CD14-positive monocyte (primary cell): Measurements from ENCODE around the gene HOGA1. TPM values are rescaled to one million over a fixed set of nuclear protein-coding genes. Genes with fewer than 3 reads are reported as not detected.
"Not testable (repeated sequence)": the region's sequence is repeated elsewhere in the genome, so short reads cannot be mapped to it uniquely, and the experiment has no call there.

Experiments
- DNase-seq, 3 donors: peaks; one replicate each; pipeline ENCODE4 v3.0.0-alpha.2; 2011 to 2022
- H2AFZ ChIP-seq: 2 replicates; pipeline ENCODE4 v1.6.0; 2012; ENCODE audit warnings: mild to moderate bottlenecking, low read depth, low read length, inconsistent platforms; ENCODE audit not compliant: insufficient read depth, poor library complexity, severe bottlenecking
- H3K27ac ChIP-seq, 2 donors: 1 replicate in 1 of 2; 2 replicates in 1 of 2; pipeline ENCODE4 v1.5.1; 2012 to 2013; ENCODE audit warnings: low read length in 2 of 2, control low read depth in 1 of 2, inconsistent platforms in 1 of 2, low read depth in 1 of 2, mild to moderate bottlenecking in 1 of 2
- H3K27me3 ChIP-seq, 2 donors: one replicate each; pipeline versions ENCODE4 v1.6.0 to v1.6.1; 2011 to 2013; ENCODE audit warnings: low read length in 2 of 2; ENCODE audit not compliant: control insufficient read depth in 2 of 2, insufficient read depth in 2 of 2
- H3K36me3 ChIP-seq, 2 donors: replicated peaks in 1 of 2; 1 replicate in 1 of 2; 2 replicates in 1 of 2; pipeline versions ENCODE4 v1.5.1 to v1.6.1; 2012 to 2013; ENCODE audit warnings: low read length in 2 of 2, control low read depth in 1 of 2, inconsistent platforms in 1 of 2, mild to moderate bottlenecking in 1 of 2; ENCODE audit not compliant: insufficient read depth in 2 of 2, control insufficient read depth in 1 of 2
- H3K4me1 ChIP-seq, 2 donors: 1 replicate in 1 of 2; 2 replicates in 1 of 2; pipeline versions ENCODE4 v1.5.1 to v1.6.1; 2012 to 2013; ENCODE audit warnings: low read length in 2 of 2, control low read depth in 1 of 2, inconsistent platforms in 1 of 2, mild to moderate bottlenecking in 1 of 2, moderate library complexity in 1 of 2; ENCODE audit not compliant: insufficient read depth in 2 of 2, control insufficient read depth in 1 of 2
- H3K4me2 ChIP-seq: replicated peaks from 2 replicates; pipeline ENCODE3; 2012; ENCODE audit warnings: low read length, moderate library complexity, mild to moderate bottlenecking; ENCODE audit not compliant: poor library complexity, severe bottlenecking; ENCODE audit errors: extremely low read depth
- H3K4me3 ChIP-seq, 3 experiments: fragments of 200-600 bp in 1 of 3; sonication (generic) in 1 of 3; replicated peaks in 1 of 3; 1 replicate in 2 of 3; 2 replicates in 1 of 3; pipeline ENCODE4 v1.5.1; 2011 to 2013; ENCODE audit warnings: low read length in 3 of 3, mild to moderate bottlenecking in 3 of 3, control low read depth in 2 of 3, low read depth in 2 of 3, inconsistent platforms in 1 of 3, moderate library complexity in 1 of 3
- H3K79me2 ChIP-seq: 2 replicates; pipeline ENCODE4 v1.6.0; 2012; ENCODE audit warnings: mild to moderate bottlenecking, control low read depth, inconsistent platforms, low read length, moderate library complexity; ENCODE audit not compliant: insufficient read depth
- H3K9ac ChIP-seq: 2 replicates; pipeline ENCODE4 v1.6.0; 2017; ENCODE audit warnings: low read length, mild to moderate bottlenecking; ENCODE audit not compliant: insufficient read depth, poor library complexity, severe bottlenecking
- H3K9me3 ChIP-seq, 2 donors: replicated peaks in 1 of 2; 1 replicate in 1 of 2; 2 replicates in 1 of 2; pipeline versions ENCODE4 v1.5.1 to v1.6.1; 2012 to 2013; ENCODE audit warnings: low read length in 2 of 2, control low read depth in 1 of 2; ENCODE audit not compliant: control insufficient read depth in 1 of 2, insufficient read depth in 1 of 2
- H4K20me1 ChIP-seq: 2 replicates; pipeline ENCODE4 v1.6.0; 2012; ENCODE audit warnings: mild to moderate bottlenecking, low read length, control low read depth, moderate library complexity; ENCODE audit not compliant: insufficient read depth
- H3K27ac Mint-ChIP-seq, 7 donors: one replicate each; pipeline ENCODE4 v1.8.0; 2020; ENCODE audit warnings: mild to moderate bottlenecking in 7 of 7, mixed read lengths in 7 of 7, moderate library complexity in 6 of 7, inconsistent platforms in 2 of 7
- H3K27me3 Mint-ChIP-seq, 3 donors: one replicate each; pipeline ENCODE4 v1.8.0; 2021 to 2022; ENCODE audit warnings: low read depth in 3 of 3, mild to moderate bottlenecking in 3 of 3, mixed read lengths in 3 of 3, moderate library complexity in 3 of 3, inconsistent platforms in 1 of 3
- H3K36me3 Mint-ChIP-seq, 2 donors: one replicate each; pipeline ENCODE4 v1.8.0; 2020; ENCODE audit warnings: mixed read lengths in 2 of 2, inconsistent platforms in 1 of 2, mild to moderate bottlenecking in 1 of 2
- H3K4me1 Mint-ChIP-seq: one replicate; pipeline ENCODE4 v1.8.0; 2020; ENCODE audit warnings: mild to moderate bottlenecking, mixed read lengths
- H3K4me3 Mint-ChIP-seq, 2 donors: one replicate each; pipeline ENCODE4 v1.8.0; 2020; ENCODE audit warnings: mild to moderate bottlenecking in 2 of 2, mixed read lengths in 2 of 2, moderate library complexity in 1 of 2
- H3K9me3 Mint-ChIP-seq, 7 donors: one replicate each; pipeline ENCODE4 v1.8.0; 2020 to 2022; ENCODE audit warnings: mixed read lengths in 7 of 7, mild to moderate bottlenecking in 6 of 7, moderate library complexity in 6 of 7, inconsistent platforms in 2 of 7
- CTCF ChIP-seq: fragments of 200-600 bp; IDR thresholded peaks from one replicate; pipeline ENCODE4 v1.8.0; 2022; ENCODE audit warnings: antibody characterized with exemption, mild to moderate bottlenecking
- WGBS: methylation state at CpG from one replicate; pipeline ENCODE4 v1.1.5; 2013; ENCODE audit warnings: missing lambda C conversion rate; ENCODE audit not compliant: insufficient coverage; 5-methylcytosine and 5-hydroxymethylcytosine counted together
- intact Hi-C, 2 donors: fragments of 100-400 bp; cut with micrococcal nuclease; formaldehyde crosslinking; loops; one replicate each; pipeline versions ENCODE4 v1.15.0 to v1.15.1; 2023
- polyA plus RNA-seq, 3 donors: library from polyadenylated mRNA; depleted of rRNA in 1 of 3; unstranded in 2 of 3; stranded (reverse) in 1 of 3; fragments of 300-500 nt in 2 of 3; fragments of >200 nt in 1 of 3; fragmentation: Illumina TruSeq in 2 of 3; gene quantifications; 1 replicate in 2 of 3; 2 replicates in 1 of 3; pipeline ENCODE4 v1.2.3, GENCODE V29; 2012 to 2021

The HOGA1 gene
- polyA plus RNA-seq, 3 donors, result not detected

- not testable (repeated sequence) for H3K36me3 ChIP-seq
- 100% methylated on average over 2 of the region's 12 CpGs for WGBS
These were observed 22.7 kb upstream of the HOGA1 start for GRCh38 chr10:97561386-97562077.

GRCh38 chr10:97562329-97562728, 21.9 kb upstream of the HOGA1 start:
- H3K4me3 ChIP-seq, H3K79me2 ChIP-seq, intact Hi-C loops, H2AFZ ChIP-seq, H3K4me1 Mint-ChIP-seq, H3K27me3 Mint-ChIP-seq, H3K27ac Mint-ChIP-seq, H3K9ac ChIP-seq, H3K36me3 ChIP-seq, DNase-seq, H4K20me1 ChIP-seq, H3K9me3 ChIP-seq, H3K4me1 ChIP-seq, H3K27me3 ChIP-seq, H3K4me3 Mint-ChIP-seq, H3K27ac ChIP-seq, H3K4me2 ChIP-seq, H3K36me3 Mint-ChIP-seq: not testable (repeated sequence)
- WGBS, result 95% methylated on average over 4 of the region's 5 CpGs
- peaks cover 3 to 18% (median 7%) of the 10 kb centered on the region in 7 donors for H3K9me3 Mint-ChIP-seq

More at GRCh38 chr10:97561386-97562077, 22.7 kb upstream of the HOGA1 start:
- H3K9me3 ChIP-seq, H3K79me2 ChIP-seq, H3K4me2 ChIP-seq, DNase-seq, H3K27me3 ChIP-seq, H2AFZ ChIP-seq, H4K20me1 ChIP-seq, H3K9ac ChIP-seq, H3K27me3 Mint-ChIP-seq, intact Hi-C loops, H3K36me3 Mint-ChIP-seq, H3K27ac ChIP-seq, H3K27ac Mint-ChIP-seq, H3K4me3 Mint-ChIP-seq, H3K4me1 ChIP-seq, H3K4me3 ChIP-seq, H3K4me1 Mint-ChIP-seq: not testable (repeated sequence)
- H3K9me3 Mint-ChIP-seq, result peaks cover 3 to 20% (median 7%) of the 10 kb centered on the region in 7 donors

- Histone ChIP-seq H3K36me3 (peaks cover 5 to 6% of the 10 kb centered on the region in 2 donors), H3K4me2 (no peak overlapping the region), H2AFZ (no peak overlapping the region), H4K20me1 (no peaks in the 10 kb centered on the region), H3K9ac (no peak overlapping the region), H3K4me3 (no peak overlapping the region), H3K79me2 (no peaks in the 10 kb centered on the region), H3K27ac (no peak overlapping the region), H3K4me1 (no peaks in the 10 kb centered on the region), H3K9me3 (peaks cover 0 to 5% of the 10 kb centered on the region in 2 donors), H3K27me3 (no peaks in the 10 kb centered on the region)
- intact Hi-C loops, result no loop called here
- no peak overlapping the region for H3K27ac Mint-ChIP-seq
- peaks cover 3 to 13% (median 7%) of the 10 kb centered on the region in 7 donors for H3K9me3 Mint-ChIP-seq
- TF ChIP-seq CTCF, result no peak
- no peaks in the 10 kb centered on the region for H3K27me3 Mint-ChIP-seq
- H3K4me1 Mint-ChIP-seq, result no peaks in the 10 kb centered on the region
- no peak overlapping the region for H3K4me3 Mint-ChIP-seq
- DNase-seq, result no peak
- 100% methylated on average over 2 of the region's 4 CpGs for WGBS
- H3K36me3 Mint-ChIP-seq, result peaks cover 6 to 8% of the 10 kb centered on the region in 2 donors
These were observed 20.9 kb upstream of the HOGA1 start for GRCh38 chr10:97563337-97563736.
